IPS-18c (cell line): Measurements from ENCODE around the gene AMDHD2.
"Not testable (repeated sequence)": the region's sequence is repeated elsewhere in the genome, so short reads cannot be mapped to it uniquely, and the experiment has no call there.

Source experiments
- H3K4me3 ChIP-seq: 2 replicates; pipeline ENCODE4 v1.7.0; 2013; ENCODE audit warnings: low read depth, mild to moderate bottlenecking, low read length, moderate library complexity; ENCODE audit not compliant: insufficient read depth
- H3K9me3 ChIP-seq: one replicate; pipeline ENCODE4 v1.6.1; 2013; ENCODE audit warnings: mild to moderate bottlenecking, low read length, moderate library complexity; ENCODE audit not compliant: control insufficient read depth, insufficient read depth

Gene AMDHD2

DNA sequence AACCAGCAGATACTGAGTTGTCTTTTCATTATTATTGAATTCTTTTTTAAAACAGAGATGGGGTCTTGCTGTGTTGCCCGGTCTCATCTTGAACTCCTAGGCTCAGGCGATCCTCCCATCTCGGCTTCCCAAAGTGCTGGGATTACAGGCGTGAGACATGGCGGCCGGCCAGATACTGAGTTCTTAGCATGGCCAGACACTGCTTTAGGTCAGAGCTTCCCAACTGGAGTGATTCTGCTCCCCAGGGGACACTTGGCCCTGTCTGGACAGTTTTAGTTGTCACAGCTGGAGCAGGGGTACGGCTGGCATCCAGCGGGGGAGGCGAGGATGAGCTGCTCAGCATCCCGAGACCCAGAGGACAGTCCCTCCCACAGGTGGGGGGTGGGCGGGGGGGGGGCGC, 58.7 kb downstream of the AMDHD2 start:
- H3K9me3 ChIP-seq, H3K4me3 ChIP-seq: not testable (repeated sequence)

GRCh38 chr16:2580143-2580542, 60.0 kb downstream of the AMDHD2 start:
- H3K4me3 ChIP-seq, H3K9me3 ChIP-seq: not testable (repeated sequence)

DNA sequence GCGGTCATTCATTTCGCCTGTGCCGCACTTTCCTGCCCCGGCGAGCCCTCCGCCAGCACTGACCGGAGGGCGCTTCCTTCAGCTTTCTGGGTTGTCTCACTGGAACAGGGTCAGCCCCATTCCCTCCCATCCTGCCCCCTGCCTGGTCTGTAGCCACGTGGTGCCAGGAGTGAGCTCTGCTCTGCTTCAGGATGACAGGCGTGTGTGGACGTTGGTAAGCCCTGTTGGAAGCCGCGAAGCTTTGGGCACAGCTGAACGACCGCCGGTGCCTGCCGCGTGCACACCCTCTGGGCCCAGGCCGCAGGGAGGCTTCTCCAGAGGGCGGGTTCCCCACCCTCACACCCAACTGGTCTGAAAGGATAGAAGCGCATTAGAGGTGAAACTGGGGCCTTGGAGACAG, 60.6 kb downstream of the AMDHD2 start:
- not testable (repeated sequence) for H3K4me3 ChIP-seq, H3K9me3 ChIP-seq
